ENCODE data around the gene CYP27C1. TPM values are rescaled to one million over a fixed set of nuclear protein-coding genes. Genes with fewer than 3 reads are reported as not detected.
A peak's percentile ranks its signal among the peaks of the same experiment; 100 is the strongest.

The CYP27C1 gene
- total RNA-seq, 4 donors from 2014 or later: 0.14 to 0.64 (median 0.20) TPM; not detected in 1

GRCh38 chr2:127181851-127182250 is 38.2 kb downstream of the CYP27C1 start:
- Histone ChIP-seq H3K27me3 (peaks cover 3% of the 10 kb centered on the region), H3K36me3 (no peaks in the 10 kb centered on the region), H3K4me1 (peaks cover 0 to 10% (median 2%) of the 10 kb centered on the region in 4 donors), H3K27ac (no peak overlapping the region), H3K4me3 (no peak overlapping the region), H3K9me3 (peaks cover 0 to 6% of the 10 kb centered on the region in 2 donors)
- WGBS, 2 donors (ENCODE audit: low coverage in 1 of 2): 77% methylated on average over 4 of the region's 4 CpGs; no CpG with 5 or more reads in 1 of the 2 donors
- DNase-seq: no peak
- in situ Hi-C loops (cut with MboI; ENCODE audit: low pct_ligation_motif_present in 1 of 4, low pct_unique_long_range_greater_than_20kb in 1 of 4, low sequenced_read_pairs in 3 of 4) (no loop called here), intact Hi-C loops (cut with DNase I; ENCODE audit: low total_unique reads) (no loop called here)
- TF ChIP-seq CTCF (IDR thresholded peaks at IDR 0.05): no peak
- TF ChIP-seq POLR2A (IDR thresholded peaks at IDR 0.05): no peak
- no peak for TF ChIP-seq EP300 (IDR thresholded peaks at IDR 0.05; ENCODE audit: low read depth)
- TF ChIP-seq POLR2AphosphoS5 (IDR thresholded peaks at IDR 0.05): no peak

GRCh38 chr2:127179766-127180165 is 40.3 kb downstream of the CYP27C1 start:
- no peaks in the 10 kb centered on the region for H3K36me3 ChIP-seq
- no peaks in the 10 kb centered on the region for H3K27me3 ChIP-seq
- TF ChIP-seq POLR2AphosphoS5 (IDR thresholded peaks at IDR 0.05): no peak
- TF ChIP-seq POLR2A (IDR thresholded peaks at IDR 0.05): no peak
- TF ChIP-seq CTCF (IDR thresholded peaks at IDR 0.05): no peak
- no peak for TF ChIP-seq EP300 (IDR thresholded peaks at IDR 0.05; ENCODE audit: low read depth)
- intact Hi-C loops (cut with DNase I; ENCODE audit: low total_unique reads) (loop anchor here (2.0 kb wide), 1 partner anchor 45 kb away; no protein-coding TSS in a partner anchor), in situ Hi-C loops (cut with MboI; ENCODE audit: low pct_ligation_motif_present in 1 of 4, low pct_unique_long_range_greater_than_20kb in 1 of 4, low sequenced_read_pairs in 3 of 4) (no loop called here)
- DNase-seq: no peak
- H3K27ac ChIP-seq: no peak overlapping the region
- 49 to 65% methylated on average over 3 of the region's 3 CpGs for WGBS, 2 donors (ENCODE audit: low coverage in 1 of 2)
- no peak overlapping the region for H3K4me3 ChIP-seq
- H3K9me3 ChIP-seq: peaks cover 0 to 6% of the 10 kb centered on the region in 2 donors
- peaks cover 0 to 31% (median 13%) of the 10 kb centered on the region in 4 donors for H3K4me1 ChIP-seq

- Histone ChIP-seq H3K36me3 (no peaks in the 10 kb centered on the region), H3K27ac (peak overlapping the region; percentile 59 to 85 (median 78)), H3K4me3 (no peak overlapping the region), H3K9me3 (peaks cover 0 to 6% of the 10 kb centered on the region in 2 donors), H3K4me1 (peaks cover 0 to 34% (median 15%) of the 10 kb centered on the region in 4 donors), H3K27me3 (no peaks in the 10 kb centered on the region)
- in situ Hi-C loops (cut with MboI; ENCODE audit: low pct_ligation_motif_present in 1 of 4, low pct_unique_long_range_greater_than_20kb in 1 of 4, low sequenced_read_pairs in 3 of 4): no loop called here
- DNase-seq: no peak
- WGBS, 2 donors (ENCODE audit: low coverage in 1 of 2): 71 to 83% methylated on average over 3 to 15 of the region's 15 CpGs
- TF ChIP-seq CTCF (IDR thresholded peaks at IDR 0.05) (no peak), EP300 (IDR thresholded peaks at IDR 0.05; ENCODE audit: low read depth) (no peak), POLR2A (IDR thresholded peaks at IDR 0.05) (no peak)
- intact Hi-C loops (cut with DNase I; ENCODE audit: low total_unique reads): loop anchor here (1.0 to 2.0 kb wide), 2 partner anchors 17 to 47 kb away; no protein-coding TSS in a partner anchor
Measured at GRCh38 chr2:127177617-127178263, 42.4 kb downstream of the CYP27C1 start.

GRCh38 chr2:127176371-127177311 is 43.5 kb downstream of the CYP27C1 start:
- TF ChIP-seq POLR2AphosphoS5 (IDR thresholded peaks at IDR 0.05): peak; percentile 24 to 47 (median 39)
- TF ChIP-seq POLR2A (IDR thresholded peaks at IDR 0.05): no peak
- Histone ChIP-seq H3K27ac (peak overlapping the region; percentile 59 to 85 (median 78)), H3K36me3 (no peaks in the 10 kb centered on the region), H3K4me3 (no peak overlapping the region), H3K4me1 (peaks cover 0 to 34% (median 15%) of the 10 kb centered on the region in 4 donors), H3K9me3 (peaks cover 0 to 6% of the 10 kb centered on the region in 2 donors), H3K27me3 (no peaks in the 10 kb centered on the region)
- peak; percentile 23 for DNase-seq
- intact Hi-C loops (cut with DNase I; ENCODE audit: low total_unique reads) (loop anchor here (1.0 kb wide), 1 partner anchor 16 kb away; no protein-coding TSS in a partner anchor), in situ Hi-C loops (cut with MboI; ENCODE audit: low pct_ligation_motif_present in 1 of 4, low pct_unique_long_range_greater_than_20kb in 1 of 4, low sequenced_read_pairs in 3 of 4) (no loop called here)
- 55 to 66% methylated on average over 7 to 29 of the region's 31 CpGs for WGBS, 2 donors (ENCODE audit: low coverage in 1 of 2)
